Heart right ventricle (tissue), 16 donors: ENCODE results near the gene PDLIM5. TPM values are rescaled to one million over a fixed set of nuclear protein-coding genes. Genes with fewer than 3 reads are reported as not detected.

Source experiments
- ATAC-seq, 8 donors: fragments of 200-7000 bp; cut with Tn5 transposase; one replicate each; pipeline ENCODE4 v1.9.1; 2020; ENCODE audit warnings: mild to moderate bottlenecking in 8 of 8, moderate library complexity in 8 of 8, moderate number of reproducible peaks in 1 of 8
- DNase-seq, 2 donors: peaks; one replicate each; pipeline ENCODE4 v3.0.0-alpha.2; 2020
- H3K27ac ChIP-seq, 10 donors: fragments of 200-600 bp; sonication (generic) in 2 of 10; one replicate each; pipeline versions ENCODE4 v1.5.0 to v1.8.0; 2020 to 2022; ENCODE audit warnings: mild to moderate bottlenecking in 3 of 10
- H3K27me3 ChIP-seq, 7 donors: fragments of 200-600 bp; one replicate each; pipeline ENCODE4 v1.8.0; 2021 to 2022; ENCODE audit warnings: mild to moderate bottlenecking in 2 of 7
- H3K36me3 ChIP-seq, 9 donors: fragments of 200-600 bp; sonication (generic) in 1 of 9; one replicate each; pipeline versions ENCODE4 v1.5.0 to v1.8.0; 2020 to 2022; ENCODE audit warnings: mild to moderate bottlenecking in 2 of 9
- H3K4me1 ChIP-seq, 9 donors: fragments of 200-600 bp; sonication (generic) in 1 of 9; one replicate each; pipeline versions ENCODE4 v1.5.0 to v1.8.0; 2020 to 2022; ENCODE audit warnings: mild to moderate bottlenecking in 4 of 9
- H3K4me3 ChIP-seq, 10 donors: fragments of 200-600 bp; sonication (generic) in 2 of 10; one replicate each; pipeline versions ENCODE4 v1.5.0 to v1.8.0; 2020 to 2022; ENCODE audit warnings: mild to moderate bottlenecking in 7 of 10, moderate library complexity in 2 of 10
- H3K9me3 ChIP-seq, 11 donors: fragments of 200-600 bp in 10 of 11; sonication (generic) in 2 of 11; one replicate each; pipeline versions ENCODE4 v1.5.0 to v1.8.0; 2013 to 2022; ENCODE audit warnings: mild to moderate bottlenecking in 2 of 11, control low read depth in 1 of 11, moderate library complexity in 1 of 11
- CTCF ChIP-seq, 9 donors: fragments of 200-600 bp; sonication (generic) in 2 of 9; IDR thresholded peaks; one replicate each; pipeline versions ENCODE4 v1.5.0 to v1.8.0; 2021 to 2022; ENCODE audit warnings: antibody characterized with exemption in 9 of 9, mild to moderate bottlenecking in 5 of 9, moderate library complexity in 1 of 9
- WGBS, 2 donors: extraction: QIAGEN DNeasy Blood & Tissue Kit; methylation state at CpG; one replicate each; pipeline ENCODE4 v1.1.7; 2013; ENCODE audit warnings: inconsistent platforms in 1 of 2; 5-methylcytosine and 5-hydroxymethylcytosine counted together
- intact Hi-C, 10 donors: fragments of 100-400 bp; cut with DNase I; formaldehyde crosslinking; loops; one replicate each; pipeline versions ENCODE4 v1.11.1 to v1.14.2; 2022
- polyA plus RNA-seq, 2 donors: library from polyadenylated mRNA; stranded (reverse); fragments of 200-250 nt; gene quantifications; one replicate each; pipeline ENCODE4 v1.2.3, GENCODE V29; 2013
- total RNA-seq, 10 donors: library from RNA; stranded (reverse); fragmentation: NEBNext Ultra II Directional in 3 of 10; extraction: Animal tissue kit (Norgen Biotek cat#: 25700) in 3 of 10; gene quantifications; one replicate each; pipeline versions ENCODE4 v1.2.1 to v1.2.4, GENCODE V29; 2021 to 2023
- donor health status: Arrhythmogenic right ventricular cardiomyopathy.
- donor health status: ischemic (EF 13 %, LVEDD 7.1; RV severe dilation, severe dysfunction).
- donor health status: healthy with polysubstance abuse.
- donor health status: DM: no; HTN: yes; CAD: no.
- donor health status: DM: no; HTN: no; CAD: no.
- donor health status: ischemic (EF 25% LVEDD 6.9; RV normal size, moderate dysfunction).
- donor health status: ischemic (EF 25% LVEDD 5.7; RV mildly dilated, moderate dysfunction).
- donor health status: healthy.
- donor health status: DM: yes; HTN: yes; CAD: no.
- donor health status: Ischemic cardiomyopathy.
- donor health status: ischemic (EF 35%, LVEDD 5.7; RV mildly dilated, moderate dysfunction).
- donor health status: nonischemic (EF 11% LVEDD 7.7; RV severe dilation, severe dysfunction).
- donor health status: DM: yes; HTN: yes; CAD: no.
- donor health status: PGD.
- donor health status: ischemic (EF 29% LVEDD 5.4; RV normal size, mild dysfunction).
- donor health status: nonischemic (EF 23%, LVEDD 6.1; RV moderate dilation, normal function).

The PDLIM5 gene
- total and polyA plus RNA-seq, 12 donors = 221 to 1,549 (median 1,269) TPM

GRCh38 chr4:94426783-94427182 is 25.0 kb upstream of the PDLIM5 start:
- 85 to 91% methylated on average over 1 of the region's 1 CpG for WGBS, 2 donors
- TF ChIP-seq CTCF (IDR thresholded peaks at IDR 0.05) = no peak

GRCh38 chr4:94428884-94429283 is 22.9 kb upstream of the PDLIM5 start:
- Histone ChIP-seq H3K9me3 (peaks cover 0 to 41% (median 18%) of the 10 kb centered on the region in 11 donors), H3K4me1 (peaks cover 0 to 16% (median 0%) of the 10 kb centered on the region in 9 donors), H3K36me3 (no peaks in the 10 kb centered on the region), H3K4me3 (no peak overlapping the region), H3K27ac (peak overlapping the region in 3 of 10 donors; percentile 7 to 35 (median 7)), H3K27me3 (no peaks in the 10 kb centered on the region)
- TF ChIP-seq CTCF (IDR thresholded peaks at IDR 0.05) = no peak
- intact Hi-C loops = no loop called here
- WGBS, 2 donors = 89 to 93% methylated on average over 1 of the region's 1 CpG
- DNase-seq = no peak
- ATAC-seq = peak in 5 of 8 donors; percentile 14 to 67 (median 37)

More at GRCh38 chr4:94426783-94427182, 25.0 kb upstream of the PDLIM5 start:
- Histone ChIP-seq H3K27ac (no peak overlapping the region), H3K4me1 (peaks cover 0 to 16% (median 0%) of the 10 kb centered on the region in 9 donors), H3K27me3 (no peaks in the 10 kb centered on the region), H3K36me3 (no peaks in the 10 kb centered on the region), H3K4me3 (no peak overlapping the region), H3K9me3 (peaks cover 0 to 54% (median 20%) of the 10 kb centered on the region in 11 donors)
- no peak for ATAC-seq
- intact Hi-C loops = no loop called here
- DNase-seq = no peak

- Histone ChIP-seq H3K4me3 (no peak overlapping the region), H3K27me3 (no peaks in the 10 kb centered on the region), H3K27ac (no peak overlapping the region), H3K36me3 (no peaks in the 10 kb centered on the region), H3K9me3 (peaks cover 0 to 29% (median 17%) of the 10 kb centered on the region in 11 donors), H3K4me1 (peaks cover 0 to 16% (median 0%) of the 10 kb centered on the region in 9 donors)
- DNase-seq = no peak
- no peak for TF ChIP-seq CTCF (IDR thresholded peaks at IDR 0.05)
- 84 to 86% methylated on average over 6 of the region's 6 CpGs for WGBS, 2 donors
- intact Hi-C loops = no loop called here
- ATAC-seq = no peak
Measured at GRCh38 chr4:94430406-94430805, 21.3 kb upstream of the PDLIM5 start.

- no peak for ATAC-seq
- H3K27me3 ChIP-seq = no peaks in the 10 kb centered on the region
- 98 to 100% methylated on average over 3 of the region's 3 CpGs for WGBS, 2 donors
- H3K36me3 ChIP-seq = no peaks in the 10 kb centered on the region
- H3K4me1 ChIP-seq = peaks cover 0 to 16% (median 0%) of the 10 kb centered on the region in 9 donors
- no peak overlapping the region for H3K27ac ChIP-seq
- H3K9me3 ChIP-seq = peaks cover 0 to 20% (median 15%) of the 10 kb centered on the region in 11 donors
- no peak overlapping the region for H3K4me3 ChIP-seq
- intact Hi-C loops = no loop called here
- no peak for TF ChIP-seq CTCF (IDR thresholded peaks at IDR 0.05)
- DNase-seq = no peak
Measured at GRCh38 chr4:94431388-94431787, 20.4 kb upstream of the PDLIM5 start.
